Transverse colon (tissue), 3 donors: ENCODE results near the gene PRKCA.
"Not testable (repeated sequence)": the region's sequence is repeated elsewhere in the genome, so short reads cannot be mapped to it uniquely, and the experiment has no call there.

Source experiments
- EP300 ChIP-seq: sonication (generic); formaldehyde crosslinking; IDR thresholded peaks from one replicate; pipeline ENCODE4 v1.6.1; 2017; ENCODE audit warnings: antibody characterized with exemption, low read depth
- POLR2A ChIP-seq: fragments of 450-650 bp; IDR thresholded peaks from one replicate; pipeline ENCODE4 v1.6.1; 2016; ENCODE audit warnings: antibody characterized with exemption, mild to moderate bottlenecking, moderate library complexity
- TF ChIP-seq, protein P1 (sequence below), 5 experiments: fragments of 200-600 bp in 3 of 5; fragments of 450-650 bp in 2 of 5; sonication (generic) in 3 of 5; IDR thresholded peaks; 1 replicate in 2 of 5; 2 replicates in 3 of 5; pipeline ENCODE4 v1.5.1; 2016 to 2017; ENCODE audit warnings: antibody characterized with exemption in 5 of 5, inconsistent platforms in 3 of 5, mild to moderate bottlenecking in 2 of 5, moderate library complexity in 1 of 5

DNA sequence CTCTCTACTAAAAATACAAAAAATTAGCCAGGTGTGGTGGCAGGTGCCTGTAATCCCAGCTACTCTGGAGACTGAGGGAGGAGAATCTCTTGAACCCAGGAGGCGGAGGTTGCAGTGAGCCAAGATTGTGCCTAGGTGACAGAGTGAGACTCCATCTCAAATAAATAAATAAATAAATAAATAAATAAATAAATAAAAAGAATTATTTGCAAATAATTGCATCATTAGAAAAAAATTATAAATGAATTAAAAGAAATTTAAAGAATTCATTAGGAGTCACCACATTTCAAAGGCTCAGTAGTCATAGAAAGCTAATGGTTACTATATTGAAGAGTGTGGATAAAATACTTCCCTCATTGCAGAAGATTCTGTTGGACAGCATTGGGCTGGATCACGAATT is 322.2 kb downstream of the PRKCA start:
- TF ChIP-seq, protein P1, sequence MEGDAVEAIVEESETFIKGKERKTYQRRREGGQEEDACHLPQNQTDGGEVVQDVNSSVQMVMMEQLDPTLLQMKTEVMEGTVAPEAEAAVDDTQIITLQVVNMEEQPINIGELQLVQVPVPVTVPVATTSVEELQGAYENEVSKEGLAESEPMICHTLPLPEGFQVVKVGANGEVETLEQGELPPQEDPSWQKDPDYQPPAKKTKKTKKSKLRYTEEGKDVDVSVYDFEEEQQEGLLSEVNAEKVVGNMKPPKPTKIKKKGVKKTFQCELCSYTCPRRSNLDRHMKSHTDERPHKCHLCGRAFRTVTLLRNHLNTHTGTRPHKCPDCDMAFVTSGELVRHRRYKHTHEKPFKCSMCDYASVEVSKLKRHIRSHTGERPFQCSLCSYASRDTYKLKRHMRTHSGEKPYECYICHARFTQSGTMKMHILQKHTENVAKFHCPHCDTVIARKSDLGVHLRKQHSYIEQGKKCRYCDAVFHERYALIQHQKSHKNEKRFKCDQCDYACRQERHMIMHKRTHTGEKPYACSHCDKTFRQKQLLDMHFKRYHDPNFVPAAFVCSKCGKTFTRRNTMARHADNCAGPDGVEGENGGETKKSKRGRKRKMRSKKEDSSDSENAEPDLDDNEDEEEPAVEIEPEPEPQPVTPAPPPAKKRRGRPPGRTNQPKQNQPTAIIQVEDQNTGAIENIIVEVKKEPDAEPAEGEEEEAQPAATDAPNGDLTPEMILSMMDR (IDR thresholded peaks at IDR 0.05): not testable (repeated sequence)
- TF ChIP-seq POLR2A, EP300: not testable (repeated sequence)
